GM19025 (cell line): ENCODE results near the gene RARG.

ENCODE experiments used
- ATAC-seq: cut with Tn5 transposase; IDR thresholded peaks from one replicate; pipeline ENCODE4 v1.9.1; 2021; ENCODE audit warnings: mild to moderate bottlenecking, low read depth, moderate library complexity; ENCODE audit not compliant: unreplicated experiment

The RARG gene

DNA sequence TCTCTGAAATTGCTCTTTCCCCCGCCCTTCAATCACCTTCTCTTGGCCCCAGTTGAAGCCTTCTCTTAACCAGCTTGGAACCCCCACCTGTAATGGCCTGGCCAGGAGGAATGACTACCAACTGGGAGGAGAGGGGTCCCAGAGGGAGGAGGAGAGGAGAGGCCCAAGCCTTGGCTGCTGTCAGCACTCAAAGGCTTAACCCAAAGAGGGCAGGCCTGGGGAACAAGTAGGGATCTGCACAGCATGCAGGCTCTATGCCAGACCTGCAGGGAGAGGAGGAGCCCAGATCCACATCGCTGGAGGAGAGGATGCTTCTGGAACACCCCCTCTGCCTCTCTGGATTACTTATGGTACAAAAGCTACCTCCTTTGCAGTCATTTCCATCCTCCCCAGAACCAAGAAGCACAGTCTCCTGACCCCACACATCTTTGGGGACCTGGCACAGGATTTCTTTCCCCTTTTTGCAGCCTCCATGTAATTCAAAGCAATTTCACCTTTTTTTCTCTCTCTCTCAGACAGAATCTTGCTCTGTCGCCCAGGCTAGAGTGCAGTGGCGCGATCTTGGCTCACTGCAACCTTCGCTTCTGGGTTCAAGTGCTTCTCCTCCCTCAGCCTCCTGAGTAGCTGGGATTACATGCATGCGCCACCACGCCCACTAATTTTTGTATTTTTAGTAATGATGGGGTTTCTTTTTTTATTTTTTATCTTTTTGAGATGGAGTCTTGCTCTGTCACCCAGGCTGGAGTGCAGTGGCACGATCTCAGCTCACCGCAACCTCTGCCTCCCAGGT is 6.2 kb downstream of the RARG start:
- no peak for ATAC-seq

- no peak for ATAC-seq
These were observed 6.9 kb downstream of the RARG start for GRCh38 chr12:53224897-53225634.

GRCh38 chr12:53224061-53224896 is 7.7 kb downstream of the RARG start:
- ATAC-seq, result no peak

GRCh38 chr12:53223389-53224060 is 8.5 kb downstream of the RARG start:
- no peak for ATAC-seq

DNA sequence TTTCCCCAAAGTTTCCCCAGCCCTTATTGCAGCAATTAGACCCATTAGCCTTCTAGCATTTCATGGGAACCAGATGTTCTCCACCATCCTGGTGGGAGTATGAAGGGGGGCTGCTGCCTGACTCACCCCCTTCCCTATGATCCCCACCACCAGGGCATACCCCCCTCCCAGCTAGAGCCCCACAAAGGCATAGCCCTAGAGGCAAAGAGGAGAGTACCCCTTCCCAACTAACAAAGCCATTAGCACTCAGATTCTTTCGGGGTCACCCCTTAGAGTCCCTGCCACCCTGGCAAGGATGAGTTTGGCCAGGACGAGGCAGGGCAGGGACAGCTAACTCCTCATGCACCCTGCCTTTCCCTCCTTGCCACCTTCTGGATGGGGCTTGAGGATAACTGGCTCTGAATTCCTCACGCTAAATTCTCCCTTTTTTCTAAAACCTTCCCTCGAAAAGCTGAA is 9.2 kb downstream of the RARG start:
- ATAC-seq, result no peak

DNA sequence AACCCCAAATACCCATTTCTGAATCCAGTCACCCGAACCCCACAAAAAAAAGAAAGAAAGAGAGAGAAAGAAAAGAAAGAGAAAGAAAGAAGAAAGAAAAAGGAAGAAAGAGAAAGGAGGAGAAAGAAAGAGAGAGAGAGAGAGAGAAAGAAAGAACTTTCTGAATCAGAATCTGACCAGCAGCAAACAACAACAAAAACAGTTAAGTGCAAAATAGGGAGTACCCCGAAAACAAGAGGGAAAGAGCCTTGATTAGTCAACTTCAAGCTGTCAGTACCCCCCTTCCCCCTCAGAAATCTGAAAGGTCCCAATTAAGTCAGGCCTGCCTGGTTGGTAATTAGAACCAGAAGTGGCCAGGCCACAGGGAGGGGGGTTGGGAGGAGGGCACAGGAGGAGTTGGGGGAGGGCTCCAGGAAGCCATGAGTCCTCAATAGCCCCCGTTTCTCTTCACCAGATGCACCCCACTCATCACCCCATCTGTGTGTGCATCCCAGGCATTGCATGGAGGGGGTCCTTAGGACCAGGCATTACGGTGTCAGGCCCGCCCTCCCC is 9.8 kb downstream of the RARG start:
- no peak for ATAC-seq

DNA sequence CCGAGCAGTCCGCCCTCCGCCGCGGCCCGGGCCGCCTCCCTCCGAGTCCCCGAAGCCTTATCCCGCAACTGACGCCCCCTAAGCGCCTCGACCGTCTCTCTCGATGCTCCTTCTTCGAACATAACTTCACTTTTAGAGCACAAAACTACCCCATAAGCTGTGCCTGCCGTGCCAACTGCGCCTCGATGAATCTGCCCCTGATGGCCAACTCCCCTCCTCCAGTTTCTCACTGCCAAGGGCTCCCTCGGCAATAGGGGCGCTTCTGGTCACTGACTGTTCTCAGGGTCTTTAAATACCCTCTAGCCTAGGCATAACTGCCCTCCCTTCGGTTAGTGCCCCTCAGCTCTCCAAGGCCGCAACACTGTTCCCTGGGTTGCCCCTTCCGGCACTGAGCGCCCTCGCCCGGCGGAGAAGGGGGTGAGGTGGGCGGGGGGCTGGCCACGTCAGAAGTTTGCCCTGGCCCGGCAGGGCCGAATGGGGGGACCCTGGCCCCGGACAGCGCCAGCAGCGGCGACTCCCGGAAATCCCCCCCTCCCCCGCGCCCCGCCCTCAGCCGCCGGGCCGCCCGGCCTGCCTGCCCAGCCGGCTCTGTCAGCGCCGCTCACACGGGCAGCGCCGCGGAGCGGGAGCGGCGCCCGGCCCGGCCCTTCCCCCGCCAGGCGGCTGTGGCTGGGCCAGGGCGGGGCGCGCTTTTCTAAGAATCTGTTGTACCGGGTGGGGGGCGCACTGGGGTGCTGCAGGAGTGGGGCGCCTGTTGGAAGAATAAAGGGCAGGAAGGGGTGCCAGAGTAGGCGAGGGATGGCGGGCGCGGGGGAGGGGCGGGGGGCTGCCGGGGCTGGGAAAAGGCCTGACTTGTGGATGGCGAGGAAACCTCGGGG is 10.6 kb downstream of the RARG start:
- ATAC-seq, result peak; percentile 28

DNA sequence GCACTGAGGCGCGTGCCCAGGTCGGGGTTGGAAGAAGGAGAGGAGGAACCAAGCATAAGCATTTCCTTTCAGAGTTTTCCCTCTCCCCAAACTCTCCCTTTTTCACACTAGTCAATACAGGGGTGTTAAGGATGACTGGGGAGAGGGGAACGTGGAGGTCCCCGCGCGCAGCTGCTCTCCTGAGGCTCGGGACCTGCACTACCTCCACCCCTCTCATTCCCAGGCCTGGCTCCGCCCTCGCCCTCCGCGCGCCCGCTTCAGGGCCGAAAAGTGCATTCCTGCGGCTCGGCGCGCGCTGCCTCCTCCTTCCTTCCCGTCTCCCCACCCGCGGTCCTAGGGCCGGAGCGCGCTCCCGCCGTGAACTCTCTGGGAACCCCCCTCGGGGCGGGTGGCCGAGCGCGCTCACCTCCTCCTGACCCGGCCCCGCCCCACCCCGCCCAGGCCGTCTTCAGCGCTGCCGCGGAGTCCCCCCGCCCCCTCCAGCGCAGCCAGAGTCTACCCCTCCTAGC is 11.3 kb downstream of the RARG start:
- ATAC-seq, result peak; percentile 60

GRCh38 chr12:53219956-53220693 is 11.9 kb downstream of the RARG start:
- ATAC-seq, result no peak

- ATAC-seq, result no peak
These were observed 12.6 kb downstream of the RARG start for GRCh38 chr12:53219292-53219955.

DNA sequence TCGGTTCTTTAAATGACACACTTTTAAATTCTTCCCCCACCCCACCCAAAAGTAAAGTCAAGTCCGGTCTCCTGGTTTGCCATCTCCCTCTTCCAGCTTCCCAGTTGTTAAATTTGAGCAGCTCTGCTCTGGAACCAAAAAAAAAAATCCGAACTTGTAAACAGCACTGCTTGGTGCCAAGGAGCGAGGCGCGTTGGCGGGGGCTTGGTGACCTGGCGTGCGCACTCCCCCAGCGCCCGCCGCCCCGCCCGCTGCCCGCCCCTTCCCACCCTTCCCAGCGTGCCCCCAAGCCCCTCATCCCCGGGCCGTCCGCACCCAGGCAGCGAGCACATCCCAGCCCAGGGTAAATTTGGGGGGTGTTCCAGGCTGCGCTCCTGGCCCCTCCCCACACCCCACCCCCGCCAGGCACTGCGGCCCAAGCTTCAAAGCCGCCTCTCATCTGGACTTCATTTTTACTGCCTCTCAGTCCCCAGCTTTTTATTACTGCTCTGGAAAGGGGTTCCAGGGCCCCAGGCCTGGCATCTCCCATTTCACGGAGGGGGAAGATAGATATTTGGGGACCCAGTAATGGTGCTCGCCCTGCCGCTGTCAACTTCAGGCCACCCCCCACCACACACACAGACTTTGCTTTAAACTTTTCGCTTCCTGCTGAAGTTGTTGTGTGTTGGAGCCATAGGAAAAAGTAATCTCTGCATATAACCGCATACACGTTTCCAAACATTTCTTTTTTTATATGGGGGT is 13.3 kb downstream of the RARG start:
- no peak for ATAC-seq

DNA sequence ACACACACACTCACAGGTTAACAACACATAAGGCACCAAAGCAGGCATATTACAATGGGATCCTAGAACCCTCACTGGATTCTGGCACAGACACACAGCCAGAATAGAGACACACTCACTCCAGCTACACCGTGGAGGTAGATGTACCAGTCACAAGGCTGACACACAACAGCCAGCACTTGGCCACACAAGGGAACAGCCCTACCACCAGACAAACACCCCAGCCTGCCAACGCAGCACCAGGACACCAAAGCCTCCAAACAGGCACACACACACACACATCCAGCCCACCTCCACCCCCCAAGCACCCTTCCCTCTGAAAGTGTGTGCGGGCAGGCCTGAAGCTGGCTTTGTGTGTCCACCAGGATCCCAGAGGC is 14.1 kb downstream of the RARG start:
- ATAC-seq, result no peak

- ATAC-seq, result no peak
These were observed 14.7 kb downstream of the RARG start for GRCh38 chr12:53217051-53217930.

- ATAC-seq, result no peak
These were observed 16.5 kb downstream of the RARG start for GRCh38 chr12:53215497-53215896.

DNA sequence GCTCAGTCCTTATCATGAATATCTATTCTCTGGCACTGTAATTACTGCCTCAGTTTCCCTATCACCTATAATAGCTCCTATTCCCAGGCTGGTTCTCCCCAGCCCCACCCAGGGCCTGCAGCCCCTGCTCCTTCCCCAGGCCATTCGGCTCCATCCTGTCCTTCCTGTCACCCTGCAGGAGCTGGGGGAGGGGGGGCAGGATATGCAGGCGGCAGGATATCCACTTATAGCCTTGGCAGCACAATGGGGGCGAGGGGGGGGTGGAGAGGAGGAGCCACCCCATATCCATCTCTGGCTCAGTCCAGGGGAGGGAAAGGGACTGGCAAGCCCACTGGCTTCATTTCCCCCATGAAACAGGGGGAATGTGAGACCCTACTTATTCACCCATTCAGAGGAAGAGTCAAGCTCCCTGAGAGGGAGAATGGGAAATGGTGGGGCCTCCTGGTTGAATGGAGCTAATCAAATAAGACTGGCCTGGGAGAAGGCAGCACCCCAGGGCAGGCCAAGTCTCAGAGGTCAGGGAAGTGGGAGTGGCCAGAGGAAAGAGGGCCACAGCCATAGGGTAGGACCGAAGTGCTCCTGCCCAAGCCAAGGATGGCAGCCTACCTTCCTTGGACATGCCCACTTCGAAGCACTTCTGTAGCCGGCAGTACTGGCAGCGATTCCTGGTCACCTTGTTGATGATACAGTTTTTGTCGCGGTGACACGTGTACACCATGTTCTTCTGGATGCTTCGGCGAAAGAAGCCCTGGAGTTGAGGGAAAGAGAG is 17.1 kb downstream of the RARG start:
- no peak for ATAC-seq
